CD4-positive, alpha-beta T cell treated with Interleukin-17A for 1 hour (primary cell): Measurements from ENCODE around the gene CLDND2.

Experiments used
- DNase-seq: peaks from one replicate; pipeline ENCODE4 v3.0.0-alpha.2; 2020

Gene CLDND2

DNA sequence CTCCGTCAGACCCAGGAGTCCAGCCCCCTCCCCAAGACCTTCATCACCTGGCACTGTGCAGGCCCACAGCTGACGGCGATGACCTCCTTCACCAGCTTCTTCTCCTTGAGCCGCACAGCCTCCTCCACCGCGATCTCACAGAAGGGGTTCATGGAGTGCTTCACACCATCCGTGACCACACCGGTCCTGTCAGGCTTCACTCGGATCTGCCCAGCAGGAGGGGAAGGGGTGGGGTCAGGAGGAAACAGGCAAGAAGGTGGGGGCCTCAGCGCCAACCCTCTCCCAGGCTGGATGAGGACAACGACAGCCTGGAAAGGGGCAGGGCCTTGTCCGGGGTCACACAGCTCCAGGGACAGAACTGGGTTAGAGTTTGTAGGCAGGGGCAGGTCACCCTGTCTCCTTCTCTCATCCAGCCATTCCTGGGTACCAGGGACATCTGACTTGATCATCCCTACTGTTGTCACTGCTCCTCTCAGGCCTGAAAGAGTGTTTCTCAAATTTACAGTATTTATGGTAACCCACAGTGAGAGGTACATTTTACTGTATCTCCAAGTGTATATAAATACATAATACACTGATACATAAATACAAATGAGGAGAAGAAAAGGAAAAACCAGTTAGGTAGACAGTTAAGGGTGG lies 14.6 kb downstream of the CLDND2 start:
- DNase-seq = no peak

DNA sequence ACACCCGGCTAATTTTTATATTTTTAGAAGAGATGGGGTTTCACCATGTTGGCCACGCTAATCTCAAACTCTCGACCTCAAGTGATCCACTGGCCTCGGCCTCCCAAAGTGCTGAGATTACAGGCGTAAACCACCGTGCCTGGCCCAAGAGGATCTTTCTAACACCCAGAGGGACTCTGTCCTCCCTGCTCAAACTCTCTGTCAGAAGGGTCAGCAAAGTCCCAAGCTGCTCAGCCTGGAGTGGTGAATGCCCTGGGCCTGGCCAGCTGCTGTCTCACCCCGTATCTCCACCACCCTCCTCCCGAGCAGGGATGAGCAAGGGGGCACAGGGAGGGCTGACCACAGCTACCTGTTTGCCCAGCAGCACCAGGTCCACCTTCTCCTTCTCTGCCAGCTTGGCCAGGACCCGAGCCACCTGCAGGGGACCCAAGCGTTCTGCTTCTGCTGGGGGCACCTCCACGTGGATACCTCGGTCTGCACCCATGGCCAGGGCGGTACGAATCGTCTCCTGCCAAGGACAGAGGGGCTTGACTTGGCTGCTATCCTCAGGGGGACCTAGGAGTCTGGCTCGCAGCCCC lies 15.9 kb downstream of the CLDND2 start:
- no peak for DNase-seq

DNA sequence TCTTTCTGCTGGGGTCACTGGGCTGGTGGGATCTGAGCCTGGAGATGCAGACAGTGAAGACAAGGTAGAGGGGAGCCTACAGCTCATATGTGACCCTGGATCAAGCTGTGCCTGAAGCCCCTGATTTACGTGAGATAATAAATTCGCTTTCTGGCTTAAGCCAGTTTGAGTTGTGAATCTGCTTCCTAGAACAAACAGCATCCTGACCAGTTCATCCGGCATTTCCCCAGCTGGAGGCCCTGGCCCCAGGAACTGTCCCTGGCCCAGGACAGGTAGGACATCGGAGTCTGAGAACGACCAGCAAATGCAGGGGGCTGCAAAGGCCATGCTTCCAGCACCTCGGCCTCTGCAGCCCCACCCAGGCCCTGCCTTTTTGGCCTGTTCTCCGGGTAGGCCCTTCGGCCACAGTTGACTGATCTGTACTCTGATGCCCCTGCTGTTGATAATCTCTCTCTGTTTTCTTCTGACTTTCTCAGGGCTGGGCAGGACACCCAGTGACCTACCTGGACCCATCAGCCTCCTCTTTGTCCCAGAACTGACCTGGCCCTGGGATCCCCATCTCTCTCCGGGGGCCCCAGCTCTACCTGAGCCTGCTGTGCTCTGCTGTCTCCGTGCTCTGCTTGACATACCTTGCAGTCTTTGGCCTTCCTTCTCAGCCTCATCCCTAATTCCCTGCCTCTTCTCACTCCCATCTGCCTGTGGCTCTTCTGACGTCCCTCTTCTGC lies 17.4 kb downstream of the CLDND2 start:
- DNase-seq = no peak

DNA sequence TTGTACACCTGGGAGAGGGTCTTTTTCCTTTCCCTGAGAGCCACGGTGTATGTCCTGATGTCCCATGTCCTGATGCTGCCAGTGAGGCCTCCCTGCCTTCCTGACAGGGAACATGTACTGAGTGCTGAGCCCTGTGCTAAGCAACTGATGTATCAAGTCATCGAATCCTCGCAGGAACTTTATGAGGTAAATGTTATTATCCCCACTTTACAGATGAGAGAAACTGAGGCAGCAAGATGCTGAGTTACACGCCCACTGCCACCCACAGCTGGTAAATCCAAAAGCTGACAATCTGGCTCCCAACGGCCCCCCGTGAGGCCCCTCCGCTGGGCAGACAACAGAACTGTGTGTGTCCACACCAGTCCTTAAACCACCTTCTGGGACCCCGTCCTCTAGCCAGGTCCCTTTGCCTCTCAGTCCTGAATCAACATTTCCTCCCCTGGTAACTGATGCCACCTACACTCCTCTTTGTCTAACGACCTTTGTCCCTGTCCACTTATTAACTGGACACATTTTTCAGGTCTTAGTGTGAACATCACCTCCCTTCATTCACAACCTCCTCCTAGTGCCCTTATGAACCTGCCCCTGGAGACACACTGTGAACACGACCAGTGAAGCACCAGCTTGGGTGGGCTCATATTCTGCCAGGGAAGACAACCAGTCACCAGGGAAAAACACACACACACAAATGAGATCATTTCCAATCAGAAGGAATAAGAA lies 21.4 kb downstream of the CLDND2 start:
- no peak for DNase-seq

DNA sequence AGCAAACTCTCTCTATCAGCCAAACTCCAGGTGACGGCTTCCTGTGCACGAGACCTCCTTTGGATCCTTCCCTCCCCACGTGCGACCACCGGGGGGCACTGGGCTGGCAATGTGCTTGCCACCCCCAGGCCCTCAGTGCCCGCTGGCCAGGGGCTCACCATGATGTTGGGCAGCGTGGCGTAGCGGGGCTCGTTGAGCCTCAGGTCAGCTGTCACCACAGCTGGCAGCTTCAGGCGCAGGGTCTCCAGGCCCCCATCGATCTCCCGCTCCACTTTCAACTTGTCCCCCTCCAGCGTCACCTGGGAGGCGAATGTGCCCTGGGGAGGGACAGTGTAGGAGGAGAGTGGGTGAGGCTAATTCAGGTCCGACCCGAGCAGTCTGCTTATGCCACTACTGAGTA lies 22.1 kb downstream of the CLDND2 start:
- DNase-seq = no peak

DNA sequence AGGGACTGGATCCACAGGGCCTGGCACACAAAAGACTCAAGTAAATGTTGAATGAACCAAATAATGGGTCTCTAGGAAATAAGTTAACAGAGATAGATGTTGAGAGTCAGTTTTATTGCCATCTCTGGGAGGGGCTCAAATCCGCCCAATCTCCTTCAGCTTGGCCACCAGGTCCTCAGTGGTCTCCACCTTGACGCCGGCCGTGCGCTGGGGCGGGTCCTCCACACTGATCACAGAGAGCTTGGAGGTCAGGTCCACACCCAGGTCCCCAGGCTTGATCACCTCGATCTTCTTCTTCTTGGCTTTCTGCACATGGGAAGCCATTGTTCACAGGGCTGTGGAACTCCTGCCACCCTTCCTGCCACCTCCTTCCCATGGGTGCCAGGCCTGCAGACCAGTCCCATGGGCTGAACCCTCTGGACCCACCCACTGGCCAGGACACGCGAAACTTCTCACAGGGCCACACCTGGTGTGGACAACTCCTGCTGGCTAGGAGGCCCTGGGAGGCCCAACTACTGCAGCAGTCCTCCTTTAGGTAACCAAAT lies 23.7 kb downstream of the CLDND2 start:
- no peak for DNase-seq

GRCh38 chr19:51342631-51343569 lies 25.9 kb downstream of the CLDND2 start:
- DNase-seq = no peak

GRCh38 chr19:51341976-51342580 lies 26.7 kb downstream of the CLDND2 start, which contains the start of gene VSIG10L:
Gene VSIG10L (minus strand): TSS chr19:51342139. CDS start chr19:51342124, 15 bp downstream.
- no peak for DNase-seq

- no peak for DNase-seq
Measured at GRCh38 chr19:51341066-51341465, 27.7 kb downstream of the CLDND2 start.

GRCh38 chr19:51339687-51340656 lies 28.8 kb downstream of the CLDND2 start:
- DNase-seq = peak; percentile 93

- no peak for DNase-seq
Measured at GRCh38 chr19:51339313-51339686, 29.5 kb downstream of the CLDND2 start.

DNA sequence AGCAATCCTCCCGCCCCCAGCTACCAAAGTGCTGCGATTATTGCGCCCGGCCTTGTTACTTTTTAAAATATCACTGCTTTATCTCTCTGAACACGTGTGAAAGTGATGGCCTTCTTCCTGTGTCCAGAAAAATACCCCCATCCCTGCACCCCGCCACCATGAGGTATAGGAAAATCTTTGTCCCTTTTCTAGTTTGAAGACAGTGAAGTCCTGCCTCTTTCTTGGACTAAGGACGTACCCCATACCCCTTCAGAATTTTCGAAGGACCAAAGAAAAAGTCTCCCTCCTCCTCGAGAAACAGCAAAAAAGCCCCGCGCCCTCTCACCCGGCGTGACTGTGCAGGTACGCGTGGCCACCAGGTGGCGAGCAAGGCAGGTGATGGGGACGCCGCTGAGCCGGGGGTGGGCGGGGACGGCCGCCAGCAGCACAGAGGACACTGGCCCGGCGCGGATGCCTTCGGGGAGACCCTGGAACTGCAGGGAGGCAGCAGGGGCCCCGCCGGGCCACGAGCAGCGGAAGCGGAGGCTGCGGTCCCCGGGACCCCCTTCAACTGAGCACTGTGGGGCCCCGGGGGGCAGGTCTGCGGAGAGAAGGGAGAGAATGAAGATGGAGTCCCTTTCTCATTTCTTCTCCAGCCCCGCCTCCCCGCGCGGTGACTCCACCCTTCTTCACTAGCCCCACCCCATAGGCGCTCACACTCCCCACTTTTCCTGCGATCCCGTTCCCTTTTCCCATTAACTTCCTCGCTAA lies 30.1 kb downstream of the CLDND2 start:
- DNase-seq = peak; percentile 84

- DNase-seq = no peak
Measured at GRCh38 chr19:51337861-51338562, 30.8 kb downstream of the CLDND2 start.

DNA sequence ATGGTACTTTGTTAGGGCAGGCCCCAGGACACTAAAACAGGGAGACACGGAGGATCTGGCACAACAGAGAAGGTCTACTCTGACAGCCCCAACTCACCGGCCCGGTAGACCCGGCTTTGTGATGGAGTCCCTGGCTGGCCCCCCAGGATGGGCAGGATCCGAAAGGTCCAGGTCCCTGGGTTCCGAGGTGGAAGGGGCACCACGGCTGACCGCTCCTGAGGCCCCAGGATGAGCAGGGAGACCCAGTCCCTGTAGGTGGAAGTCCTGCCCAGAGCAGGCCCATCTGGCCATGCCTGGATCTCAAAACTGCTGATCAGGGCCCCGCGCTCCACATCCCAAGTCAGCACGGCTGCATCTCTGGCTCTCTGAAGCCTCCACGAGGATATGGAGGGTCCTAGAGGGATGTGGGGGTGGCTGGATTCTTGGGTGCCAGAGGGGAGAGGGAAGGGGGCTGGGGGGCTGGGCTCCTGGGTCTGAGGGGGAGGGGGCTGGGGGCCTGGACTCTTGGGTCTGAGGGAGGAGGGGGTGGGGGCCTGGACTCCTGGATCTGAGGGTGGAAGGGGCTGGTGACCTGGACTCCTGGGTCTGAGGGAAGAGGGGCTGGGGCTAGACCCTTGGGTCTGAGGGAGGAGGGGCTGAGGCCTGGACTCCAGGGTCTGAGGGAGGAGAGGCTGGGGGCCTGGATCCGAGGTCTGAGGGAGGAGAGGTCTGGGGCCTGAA lies 31.5 kb downstream of the CLDND2 start:
- no peak for DNase-seq

GRCh38 chr19:51333836-51334460 lies 34.9 kb downstream of the CLDND2 start:
- no peak for DNase-seq

- no peak for DNase-seq
Measured at GRCh38 chr19:51331716-51332115, 37.1 kb downstream of the CLDND2 start.

- no peak for DNase-seq
Measured at GRCh38 chr19:51331193-51331592, 37.6 kb downstream of the CLDND2 start.

DNA sequence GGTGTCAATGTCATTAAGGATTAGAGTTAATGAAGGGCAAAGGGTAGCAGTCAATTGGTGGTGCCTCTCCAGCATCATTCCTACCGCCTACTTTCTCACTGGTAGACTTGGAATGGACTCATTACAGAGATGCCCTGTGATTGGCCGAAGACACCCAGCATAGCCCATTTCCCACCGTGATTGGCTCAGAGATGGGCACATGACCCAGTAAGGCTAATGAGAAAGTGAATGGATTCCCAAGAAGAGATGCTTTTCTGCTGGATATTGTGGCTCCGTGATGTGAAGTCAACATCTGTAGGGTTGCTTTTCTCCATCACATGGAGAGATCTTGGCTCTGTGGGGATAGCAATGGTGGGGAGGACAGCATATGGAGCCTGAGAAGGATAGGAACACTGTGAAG lies 38.4 kb downstream of the CLDND2 start:
- no peak for DNase-seq
